IMR-90 (cell line): ENCODE measurements around the gene TJP1. TPM values are rescaled to one million over a fixed set of nuclear protein-coding genes. Genes with fewer than 3 reads are reported as not detected.

Experiments
- ATAC-seq: fragments of 200-7000 bp; cut with Tn5 transposase; 2 replicates; pipeline ENCODE4 v1.9.1; 2020; ENCODE audit warnings: low read depth, mild to moderate bottlenecking, moderate library complexity
- BruUV-seq: library from RNA; stranded (reverse); fragments of 400-500 nt; replicated peaks from 2 replicates; lab custom pipeline; 2021; lab: Mats Ljungman, UMichigan
- CTCF ChIA-PET: fragments of 300-600 bp; formaldehyde crosslinking; extraction: SDS; loops from one replicate; lab custom pipeline; 2021; ENCODE audit warnings: antibody characterized with exemption; lab: Yijun Ruan, JAX
- POLR2A ChIA-PET: fragments of 300-600 bp; sonication (Branson Sonifier 250); formaldehyde crosslinking; loops from one replicate; lab custom pipeline; 2022; ENCODE audit warnings: antibody characterized with exemption; ENCODE audit not compliant: unreplicated experiment; lab: Charles Lee
- DNase-seq: peaks from one replicate; pipeline ENCODE4 v3.0.0; 2013
- H2AFZ ChIP-seq: replicated peaks from 2 replicates; pipeline ENCODE3; 2013; ENCODE audit warnings: low read length, mild to moderate bottlenecking; ENCODE audit not compliant: poor library complexity
- H2AK5ac ChIP-seq: 2 replicates; pipeline ENCODE4 v1.6.1; 2013; ENCODE audit warnings: low read depth, low read length, inconsistent platforms
- H2AK9ac ChIP-seq: replicated peaks from 2 replicates; pipeline ENCODE3; 2013; ENCODE audit warnings: mild to moderate bottlenecking, low read depth, low read length, moderate library complexity; ENCODE audit not compliant: poor library complexity
- H2BK120ac ChIP-seq: 2 replicates; pipeline ENCODE4 v1.6.1; 2013; ENCODE audit warnings: low read depth, low read length, inconsistent platforms
- H2BK15ac ChIP-seq: 3 replicates; pipeline ENCODE4 v1.6.1; 2013; ENCODE audit warnings: low read depth, low read length, inconsistent platforms
- H2BK20ac ChIP-seq: 2 replicates; pipeline ENCODE4 v1.6.1; 2013; ENCODE audit warnings: low read depth, mild to moderate bottlenecking, inconsistent platforms, low read length, moderate library complexity
- H2BK5ac ChIP-seq: 2 replicates; pipeline ENCODE4 v1.6.1; 2013; ENCODE audit warnings: mild to moderate bottlenecking, low read depth, low read length, inconsistent platforms; ENCODE audit not compliant: poor library complexity, severe bottlenecking
- H3K14ac ChIP-seq: replicated peaks from 2 replicates; pipeline ENCODE4 v1.6.1; 2013; ENCODE audit warnings: low read depth, low read length, inconsistent platforms
- H3K18ac ChIP-seq: 2 replicates; pipeline ENCODE4 v1.6.1; 2013; ENCODE audit warnings: low read depth, low read length, control low read depth
- H3K23ac ChIP-seq: 2 replicates; pipeline ENCODE4 v1.6.1; 2013; ENCODE audit warnings: low read depth, low read length, inconsistent platforms
- H3K27ac ChIP-seq: 2 replicates; pipeline ENCODE4 v1.5.1; 2013; ENCODE audit warnings: mild to moderate bottlenecking, control low read depth, low read length; ENCODE audit not compliant: insufficient read depth
- H3K27me3 ChIP-seq: 2 replicates; pipeline ENCODE4 v1.6.1; 2013; ENCODE audit warnings: low read length; ENCODE audit not compliant: control insufficient read depth, insufficient read depth
- H3K36me3 ChIP-seq: 2 replicates; pipeline ENCODE4 v1.6.1; 2013; ENCODE audit warnings: low read length, mixed read lengths; ENCODE audit not compliant: control insufficient read depth, insufficient read depth
- H3K4ac ChIP-seq: 2 replicates; pipeline ENCODE4 v1.6.1; 2013; ENCODE audit warnings: low read depth, low read length, inconsistent platforms
- H3K4me1 ChIP-seq: 2 replicates; pipeline ENCODE4 v1.6.1; 2013; ENCODE audit warnings: low read length, mixed read lengths; ENCODE audit not compliant: control insufficient read depth, insufficient read depth
- H3K4me2 ChIP-seq: 2 replicates; pipeline ENCODE4 v1.6.1; 2013; ENCODE audit warnings: low read depth, mild to moderate bottlenecking, control low read depth, low read length, moderate library complexity
- H3K4me3 ChIP-seq: 2 replicates; pipeline ENCODE4 v1.5.1; 2013; ENCODE audit warnings: low read depth, mild to moderate bottlenecking, control low read depth, low read length, moderate library complexity; ENCODE audit not compliant: insufficient read depth
- H3K56ac ChIP-seq: 2 replicates; pipeline ENCODE4 v1.6.1; 2013; ENCODE audit warnings: low read length, inconsistent platforms; ENCODE audit not compliant: insufficient read depth; ENCODE audit errors: extremely low read depth
- H3K79me1 ChIP-seq, 2 experiments: 2 replicates each; pipeline ENCODE4 v1.6.1; 2013; ENCODE audit warnings: low read length in 2 of 2, inconsistent platforms in 1 of 2, low read depth in 1 of 2
- H3K9ac ChIP-seq: 2 replicates; pipeline ENCODE4 v1.6.1; 2013; ENCODE audit warnings: low read depth, low read length, control low read depth
- H3K9me1 ChIP-seq: 2 replicates; pipeline ENCODE4 v1.6.1; 2013; ENCODE audit warnings: low read length, inconsistent platforms; ENCODE audit not compliant: insufficient read depth
- H3K9me3 ChIP-seq: 2 replicates; pipeline ENCODE4 v1.6.1; 2013; ENCODE audit warnings: low read length; ENCODE audit not compliant: control insufficient read depth, insufficient read depth
- H4K20me1 ChIP-seq: 2 replicates; pipeline ENCODE4 v1.6.1; 2013; ENCODE audit warnings: low read length, inconsistent platforms; ENCODE audit not compliant: insufficient read depth
- H4K5ac ChIP-seq: 2 replicates; pipeline ENCODE4 v1.6.1; 2013; ENCODE audit warnings: mild to moderate bottlenecking, low read depth, low read length, control low read depth
- H4K8ac ChIP-seq, 2 experiments: 2 replicates each; pipeline ENCODE4 v1.6.1; 2013; ENCODE audit warnings: low read depth in 2 of 2, low read length in 2 of 2, control low read depth in 1 of 2, inconsistent platforms in 1 of 2
- H4K91ac ChIP-seq: 2 replicates; pipeline ENCODE4 v1.6.1; 2013; ENCODE audit warnings: low read depth, low read length, inconsistent platforms; ENCODE audit not compliant: insufficient read depth
- BHLHE40 ChIP-seq: fragments of 150-350 bp; IDR thresholded peaks from 2 replicates; pipeline ENCODE4 v1.6.1; 2016; ENCODE audit warnings: mild to moderate bottlenecking, low read depth, low read length
- CEBPB ChIP-seq: IDR thresholded peaks from 2 replicates; pipeline ENCODE4 v1.6.1; 2012; ENCODE audit warnings: low read depth, low read length, improper control_type of control experiment
- CHD1 ChIP-seq: IDR thresholded peaks from 2 replicates; pipeline ENCODE4 v1.6.1; 2012; ENCODE audit warnings: low read depth, low read length, improper control_type of control experiment
- MAFK ChIP-seq: IDR thresholded peaks from 2 replicates; pipeline ENCODE4 v1.6.1; 2012; ENCODE audit warnings: low read depth, low read length, improper control_type of control experiment
- MAZ ChIP-seq: IDR thresholded peaks from 2 replicates; pipeline ENCODE4 v1.6.1; 2012; ENCODE audit warnings: low read depth, mild to moderate bottlenecking, low read length, improper control_type of control experiment, moderate library complexity, borderline replicate concordance
- MXI1 ChIP-seq: IDR thresholded peaks from 2 replicates; pipeline ENCODE4 v1.6.1; 2012; ENCODE audit warnings: low read depth, mild to moderate bottlenecking, low read length, moderate library complexity, borderline replicate concordance
- POLR2A ChIP-seq: IDR thresholded peaks from 2 replicates; pipeline ENCODE4 v1.6.1; 2012; ENCODE audit warnings: mild to moderate bottlenecking, low read depth, low read length
- RAD21 ChIP-seq: IDR thresholded peaks from 2 replicates; pipeline ENCODE4 v1.6.1; 2012; ENCODE audit warnings: low read length, improper control_type of control experiment
- RCOR1 ChIP-seq: IDR thresholded peaks from 2 replicates; pipeline ENCODE4 v1.6.1; 2012; ENCODE audit warnings: mild to moderate bottlenecking, low read length, improper control_type of control experiment; ENCODE audit not compliant: insufficient replicate concordance
- dilution Hi-C: fragments of 300-500 bp; cut with HindIII; formaldehyde crosslinking; loops from one replicate; pipeline ENCODE4 v1.14.3; 2018; ENCODE audit warnings: low sequenced_read_pairs; ENCODE audit not compliant: unreplicated experiment
- in situ Hi-C: fragments of 300-500 bp; cut with MboI; formaldehyde crosslinking; loops from 3 replicates; pipeline ENCODE4 v1.14.3; 2019; ENCODE audit warnings: low sequenced_read_pairs, inconsistent platforms, mixed read lengths
- intact Hi-C: fragments of 100-400 bp; cut with micrococcal nuclease; formaldehyde crosslinking; loops from 2 replicates; pipeline ENCODE4 v1.10.0; 2022
- polyA plus RNA-seq, 3 experiments: library from polyadenylated mRNA; depleted of rRNA; stranded (reverse); fragments of >200 nt; gene quantifications; 2 replicates each; pipeline ENCODE4 v1.2.3, GENCODE V29; 2012; ENCODE audit warnings: low replicate concordance in 1 of 3
- total RNA-seq: library from RNA; depleted of rRNA; stranded (reverse); fragments of >200 nt; gene quantifications from 2 replicates; pipeline ENCODE4 v1.2.3, GENCODE V29; 2012
- TF ChIP-seq, protein P1 (sequence below): fragments of 150-350 bp; IDR thresholded peaks from 2 replicates; pipeline ENCODE4 v1.6.1; 2016; ENCODE audit warnings: low read depth, mild to moderate bottlenecking, low read length, moderate library complexity, borderline replicate concordance
- TF ChIP-seq, protein P2 (sequence below): conservative IDR thresholded peaks from 2 replicates; pipeline ENCODE4 v1.5.1; 2012; ENCODE audit warnings: mild to moderate bottlenecking, low read depth, low read length, improper control_type of control experiment

TJP1 gene
- total and polyA plus RNA-seq, 2 of the 4 experiments (the other 2 are of a cell fraction), result 42.2 to 43.4 TPM

DNA sequence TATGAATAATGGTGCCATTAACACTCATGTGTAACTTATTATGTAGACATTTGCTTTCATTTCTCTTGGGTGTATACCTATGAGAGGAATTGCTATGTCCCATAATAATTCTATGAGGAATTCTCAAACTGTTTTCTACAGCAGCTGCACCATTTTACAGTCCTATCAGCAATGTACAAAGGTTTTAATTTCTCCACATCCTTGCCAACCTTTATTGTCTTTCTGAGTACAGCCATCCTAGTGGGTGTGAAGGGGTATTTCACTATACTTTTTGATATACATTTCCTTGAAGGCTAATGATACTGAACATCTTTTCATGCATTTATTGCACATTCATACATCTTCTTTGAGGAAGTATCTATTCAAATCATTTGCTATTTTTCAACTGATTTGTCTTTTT is 34.5 kb downstream of the TJP1 start:
- CTCF ChIA-PET, result no interaction called here

More for the DNA sequence above, 34.5 kb downstream of the TJP1 start:
- Histone ChIP-seq H3K27ac (no peak overlapping the region), H2BK120ac (no peak overlapping the region), H4K5ac (no peak overlapping the region), H3K18ac (no peak overlapping the region), H3K79me1 (peaks cover 26 to 53% of the 10 kb centered on the region in 2 experiments), H2BK20ac (no peak overlapping the region), H3K14ac (no peak overlapping the region), H2BK5ac (no peak overlapping the region), H3K4me3 (no peak overlapping the region), H2BK15ac (no peak overlapping the region), H3K23ac (no peak overlapping the region), H3K9ac (no peak overlapping the region), H3K4me2 (no peak overlapping the region), H4K8ac (no peak overlapping the region), H3K4me1 (peaks cover 3% of the 10 kb centered on the region), H3K56ac (no peak overlapping the region), H2AFZ (no peak overlapping the region), H4K20me1 (peaks cover 39% of the 10 kb centered on the region; the same call in 1 of the 2 replicates), H3K4ac (no peak overlapping the region), H3K9me3 (no peaks in the 10 kb centered on the region), H4K91ac (no peak overlapping the region), H2AK9ac (no peak overlapping the region), H3K9me1 (peaks cover 3% of the 10 kb centered on the region), H3K27me3 (no peaks in the 10 kb centered on the region), H2AK5ac (no peak overlapping the region), H3K36me3 (peaks cover 1% of the 10 kb centered on the region; the same call in 1 of the 2 replicates)
- intact Hi-C loops (no loop called here), in situ Hi-C loops (no loop called here), dilution Hi-C loops (no loop called here)
- TF ChIP-seq CHD1, result no peak
- no peak for TF ChIP-seq RCOR1
- TF ChIP-seq MXI1, result no peak
- TF ChIP-seq, protein P1, sequence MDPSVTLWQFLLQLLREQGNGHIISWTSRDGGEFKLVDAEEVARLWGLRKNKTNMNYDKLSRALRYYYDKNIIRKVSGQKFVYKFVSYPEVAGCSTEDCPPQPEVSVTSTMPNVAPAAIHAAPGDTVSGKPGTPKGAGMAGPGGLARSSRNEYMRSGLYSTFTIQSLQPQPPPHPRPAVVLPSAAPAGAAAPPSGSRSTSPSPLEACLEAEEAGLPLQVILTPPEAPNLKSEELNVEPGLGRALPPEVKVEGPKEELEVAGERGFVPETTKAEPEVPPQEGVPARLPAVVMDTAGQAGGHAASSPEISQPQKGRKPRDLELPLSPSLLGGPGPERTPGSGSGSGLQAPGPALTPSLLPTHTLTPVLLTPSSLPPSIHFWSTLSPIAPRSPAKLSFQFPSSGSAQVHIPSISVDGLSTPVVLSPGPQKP, result no peak
- no peak for TF ChIP-seq CEBPB
- no peak for TF ChIP-seq BHLHE40
- no peak for TF ChIP-seq MAFK
- no peak for TF ChIP-seq RAD21
- TF ChIP-seq MAZ, result no peak
- no peak for TF ChIP-seq POLR2A
- TF ChIP-seq, protein P2, sequence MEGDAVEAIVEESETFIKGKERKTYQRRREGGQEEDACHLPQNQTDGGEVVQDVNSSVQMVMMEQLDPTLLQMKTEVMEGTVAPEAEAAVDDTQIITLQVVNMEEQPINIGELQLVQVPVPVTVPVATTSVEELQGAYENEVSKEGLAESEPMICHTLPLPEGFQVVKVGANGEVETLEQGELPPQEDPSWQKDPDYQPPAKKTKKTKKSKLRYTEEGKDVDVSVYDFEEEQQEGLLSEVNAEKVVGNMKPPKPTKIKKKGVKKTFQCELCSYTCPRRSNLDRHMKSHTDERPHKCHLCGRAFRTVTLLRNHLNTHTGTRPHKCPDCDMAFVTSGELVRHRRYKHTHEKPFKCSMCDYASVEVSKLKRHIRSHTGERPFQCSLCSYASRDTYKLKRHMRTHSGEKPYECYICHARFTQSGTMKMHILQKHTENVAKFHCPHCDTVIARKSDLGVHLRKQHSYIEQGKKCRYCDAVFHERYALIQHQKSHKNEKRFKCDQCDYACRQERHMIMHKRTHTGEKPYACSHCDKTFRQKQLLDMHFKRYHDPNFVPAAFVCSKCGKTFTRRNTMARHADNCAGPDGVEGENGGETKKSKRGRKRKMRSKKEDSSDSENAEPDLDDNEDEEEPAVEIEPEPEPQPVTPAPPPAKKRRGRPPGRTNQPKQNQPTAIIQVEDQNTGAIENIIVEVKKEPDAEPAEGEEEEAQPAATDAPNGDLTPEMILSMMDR, result no peak
- POLR2A ChIA-PET, result no interaction called here
- DNase-seq (no peak), ATAC-seq (no peak)
- BruUV-seq, result no TSS peak
